Body of pancreas (tissue), 4 donors: ENCODE measurements around the gene NOPCHAP1. TPM values are rescaled to one million over a fixed set of nuclear protein-coding genes. Genes with fewer than 3 reads are reported as not detected.
A peak's percentile ranks its signal among the peaks of the same experiment; 100 is the strongest.

Experiments
- ATAC-seq: fragments of 150-250 bp; one replicate; pipeline ENCODE4 v1.9.1; 2016
- DNase-seq, 4 donors: peaks; one replicate each; pipeline ENCODE4 v3.0.0-alpha.2; 2019
- H3K27ac ChIP-seq, 4 donors: fragments of 200-600 bp; sonication (generic); 1 replicate in 3 of 4; 2 replicates in 1 of 4; pipeline versions ENCODE4 v1.5.1 to v1.6.1; 2016 to 2019; ENCODE audit warnings: mild to moderate bottlenecking in 1 of 4, mixed read lengths in 1 of 4, moderate library complexity in 1 of 4
- H3K27me3 ChIP-seq, 2 donors: fragments of 200-600 bp; sonication (generic); one replicate each; pipeline ENCODE4 v1.6.0; 2016; ENCODE audit warnings: mild to moderate bottlenecking in 1 of 2
- H3K36me3 ChIP-seq, 2 donors: fragments of 200-600 bp; sonication (generic); replicated peaks in 1 of 2; 2 replicates each; pipeline ENCODE4 v1.5.1; 2016; ENCODE audit warnings: low read depth in 2 of 2; ENCODE audit not compliant: insufficient read depth in 1 of 2
- H3K4me1 ChIP-seq: fragments of 200-600 bp; sonication (generic); one replicate; pipeline ENCODE4 v1.6.0; 2016
- H3K4me3 ChIP-seq, 2 donors: fragments of 200-600 bp; sonication (generic); 1 replicate in 1 of 2; 2 replicates in 1 of 2; pipeline ENCODE4 v1.5.1; 2016 to 2019
- H3K9me3 ChIP-seq, 3 donors: fragments of 200-600 bp; sonication (generic); 1 replicate in 2 of 3; 2 replicates in 1 of 3; pipeline ENCODE4 v1.5.1; 2016
- POLR2A ChIP-seq, 3 donors: fragments of 450-650 bp; IDR thresholded peaks; one replicate each; pipeline ENCODE4 v1.6.1; 2016; ENCODE audit warnings: antibody characterized with exemption in 3 of 3, mild to moderate bottlenecking in 2 of 3
- whole genome bisulfite sequencing, 2 donors: methylation state at CpG; one replicate each; pipeline ENCODE4 v1.1.5; 2017; 5-methylcytosine and 5-hydroxymethylcytosine counted together
- intact Hi-C: fragments of 100-400 bp; cut with DNase I; formaldehyde crosslinking; loops from one replicate; pipeline ENCODE4 v1.15.1; 2023
- total RNA-seq, 2 donors: library from RNA; depleted of rRNA; stranded (reverse); fragments of >200 nt; gene quantifications; one replicate each; pipeline ENCODE4 v1.1.0, GENCODE V29; 2016
- TF ChIP-seq, protein P1 (sequence below), 7 experiments: fragments of 450-650 bp in 4 of 7; fragments of 200-600 bp in 3 of 7; sonication (generic) in 3 of 7; IDR thresholded peaks; one replicate each; pipeline ENCODE4 v1.5.1; 2016 to 2019; ENCODE audit warnings: antibody characterized with exemption in 7 of 7

Gene NOPCHAP1
- total RNA-seq, 2 donors from 2014 or later = 5.9 to 6.5 TPM

DNA sequence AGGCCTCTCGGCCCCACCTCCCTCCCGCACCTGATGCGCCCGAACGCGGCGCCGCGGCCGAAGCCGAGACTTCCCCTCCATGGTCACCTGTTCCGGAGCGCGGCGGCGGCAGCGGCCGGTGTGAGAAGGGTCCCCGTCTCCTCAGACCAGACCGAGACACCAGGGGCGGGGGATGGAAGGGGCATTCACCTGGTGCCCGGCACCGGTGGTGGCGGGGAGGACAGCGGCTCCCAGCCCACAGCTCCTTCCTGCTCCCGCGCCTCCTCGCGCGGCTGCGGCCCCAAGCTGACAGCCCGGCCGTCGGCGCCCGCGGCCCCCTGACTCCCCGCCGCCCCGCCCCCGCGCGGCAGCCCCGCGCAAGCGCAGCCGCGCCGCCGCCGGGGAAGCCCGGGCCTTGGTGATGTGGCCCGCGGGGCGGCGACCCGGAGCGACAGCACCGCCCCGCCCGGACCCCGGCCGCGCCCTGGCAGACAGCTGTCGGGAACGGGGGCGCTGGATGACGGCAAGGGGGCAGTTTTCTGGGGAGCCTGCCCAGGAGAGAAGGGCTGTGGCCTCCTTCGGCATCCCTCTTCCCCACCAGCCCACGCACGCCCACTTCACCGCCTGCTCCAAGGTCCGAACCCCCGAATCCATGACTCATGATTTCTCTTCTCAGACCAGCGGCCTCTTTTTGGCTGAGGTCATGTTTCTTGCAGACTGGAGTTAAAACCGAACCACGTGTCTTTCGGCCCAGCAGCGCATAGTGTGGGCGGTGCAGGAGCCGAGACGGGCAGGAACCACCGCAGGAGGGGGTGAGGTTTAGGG lies 27.9 kb upstream of the NOPCHAP1 start, which contains the start of gene SLC41A2:
SLC41A2 (minus strand) TSS at position 290 of the 804 bp plus-strand sequence. CDS start 29,763 bp downstream, outside the sequence.
- Histone ChIP-seq H3K4me1 (peaks cover 41% of the 10 kb centered on the region), H3K27ac (peak within 1 kb of the TSS; percentile 84 to 98 (median 95)), H3K9me3 (no peaks in the 10 kb centered on the region), H3K4me3 (peak within 1 kb of the TSS; percentile 33 to 82), H3K36me3 (no peaks in the 10 kb centered on the region), H3K27me3 (no peaks in the 10 kb centered on the region)
- DNase-seq (peak; percentile 88 to 95 (median 92)), ATAC-seq (peak; percentile 88)
- 0 to 1% methylated on average over 16 to 60 of the region's 83 CpGs for WGBS, 2 donors
- intact Hi-C loops = no loop called here
- TF ChIP-seq, protein P1, sequence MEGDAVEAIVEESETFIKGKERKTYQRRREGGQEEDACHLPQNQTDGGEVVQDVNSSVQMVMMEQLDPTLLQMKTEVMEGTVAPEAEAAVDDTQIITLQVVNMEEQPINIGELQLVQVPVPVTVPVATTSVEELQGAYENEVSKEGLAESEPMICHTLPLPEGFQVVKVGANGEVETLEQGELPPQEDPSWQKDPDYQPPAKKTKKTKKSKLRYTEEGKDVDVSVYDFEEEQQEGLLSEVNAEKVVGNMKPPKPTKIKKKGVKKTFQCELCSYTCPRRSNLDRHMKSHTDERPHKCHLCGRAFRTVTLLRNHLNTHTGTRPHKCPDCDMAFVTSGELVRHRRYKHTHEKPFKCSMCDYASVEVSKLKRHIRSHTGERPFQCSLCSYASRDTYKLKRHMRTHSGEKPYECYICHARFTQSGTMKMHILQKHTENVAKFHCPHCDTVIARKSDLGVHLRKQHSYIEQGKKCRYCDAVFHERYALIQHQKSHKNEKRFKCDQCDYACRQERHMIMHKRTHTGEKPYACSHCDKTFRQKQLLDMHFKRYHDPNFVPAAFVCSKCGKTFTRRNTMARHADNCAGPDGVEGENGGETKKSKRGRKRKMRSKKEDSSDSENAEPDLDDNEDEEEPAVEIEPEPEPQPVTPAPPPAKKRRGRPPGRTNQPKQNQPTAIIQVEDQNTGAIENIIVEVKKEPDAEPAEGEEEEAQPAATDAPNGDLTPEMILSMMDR (IDR thresholded peaks at IDR 0.05) = peak in 5 of 7 experiments; percentile 22 to 72 (median 50)
- peak; percentile 58 to 89 (median 82) for TF ChIP-seq POLR2A (IDR thresholded peaks at IDR 0.05)

DNA sequence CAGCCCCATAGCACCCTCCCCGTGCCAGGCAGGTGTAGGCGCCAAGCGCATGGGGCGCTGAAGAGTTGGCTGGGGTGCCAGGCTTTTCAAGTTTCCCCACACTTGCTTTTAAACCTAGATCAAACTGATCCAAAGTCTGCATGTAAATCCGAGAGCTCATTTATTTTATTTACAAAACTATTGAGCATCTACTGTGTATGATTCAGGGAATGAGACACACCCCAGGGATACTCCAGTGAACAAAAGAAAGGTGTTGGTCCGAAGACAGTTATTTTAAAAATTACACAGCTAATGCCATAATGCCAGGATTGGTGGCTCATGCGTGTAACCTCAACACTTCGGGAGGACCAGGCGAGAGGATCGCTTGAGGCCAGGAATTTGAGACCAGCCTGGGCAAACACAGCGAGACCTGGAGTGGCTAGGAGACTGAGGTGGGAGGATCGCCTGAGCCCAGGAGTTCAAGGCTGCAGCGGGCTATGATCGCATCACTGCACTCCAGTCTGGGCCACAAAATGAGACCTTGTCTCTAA lies 27.2 kb upstream of the NOPCHAP1 start:
- H3K27me3 ChIP-seq = no peaks in the 10 kb centered on the region
- no peaks in the 10 kb centered on the region for H3K9me3 ChIP-seq
- 12 to 17% methylated on average over 12 to 14 of the region's 14 CpGs for WGBS, 2 donors
- intact Hi-C loops = no loop called here
- TF ChIP-seq, protein P1 (IDR thresholded peaks at IDR 0.05) = peak in 3 of 7 experiments; percentile 25 to 48 (median 41)
- TF ChIP-seq POLR2A (IDR thresholded peaks at IDR 0.05) = no peak
- peak overlapping the region; percentile 84 to 98 (median 95) for H3K27ac ChIP-seq
- peak overlapping the region in 1 of 2 donors; percentile 53 for H3K4me3 ChIP-seq
- DNase-seq (peak; percentile 26 to 40 (median 32)), ATAC-seq (no peak)
- peaks cover 34% of the 10 kb centered on the region for H3K4me1 ChIP-seq
- H3K36me3 ChIP-seq = no peaks in the 10 kb centered on the region

DNA sequence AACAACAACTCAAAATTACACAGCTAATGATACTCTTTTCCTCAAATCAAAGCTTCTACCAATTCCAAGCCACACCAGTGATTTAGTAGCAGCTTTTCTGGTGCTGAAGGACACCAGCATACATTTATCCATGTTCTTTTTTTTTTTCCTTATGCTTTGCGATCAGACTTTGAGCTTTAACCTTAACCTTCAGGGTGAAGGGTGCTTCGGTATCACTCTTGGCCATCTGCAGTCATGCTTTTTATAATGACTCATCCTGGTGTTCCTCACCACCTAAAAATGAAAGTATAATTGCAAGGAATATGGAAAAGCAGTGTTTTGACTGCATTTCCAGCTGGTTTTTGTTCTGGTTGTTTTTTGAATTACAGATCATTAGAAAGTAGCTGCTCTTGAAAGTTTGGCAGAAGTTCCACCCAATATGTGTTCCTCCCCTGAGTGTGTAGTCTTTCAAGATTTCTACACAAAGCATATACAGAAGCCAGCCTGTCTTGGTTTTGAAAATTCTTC lies 26.7 kb upstream of the NOPCHAP1 start:
- WGBS, 2 donors = 19 to 43% methylated on average over 2 of the region's 2 CpGs
- TF ChIP-seq, protein P1 (IDR thresholded peaks at IDR 0.05) = no peak
- no peak for TF ChIP-seq POLR2A (IDR thresholded peaks at IDR 0.05)
- H3K36me3 ChIP-seq = no peaks in the 10 kb centered on the region
- H3K9me3 ChIP-seq = no peaks in the 10 kb centered on the region
- intact Hi-C loops = no loop called here
- ATAC-seq (no peak), DNase-seq (no peak)
- peak overlapping the region; percentile 84 to 98 (median 95) for H3K27ac ChIP-seq
- H3K4me1 ChIP-seq = peaks cover 29% of the 10 kb centered on the region
- no peak overlapping the region for H3K4me3 ChIP-seq
- no peaks in the 10 kb centered on the region for H3K27me3 ChIP-seq

DNA sequence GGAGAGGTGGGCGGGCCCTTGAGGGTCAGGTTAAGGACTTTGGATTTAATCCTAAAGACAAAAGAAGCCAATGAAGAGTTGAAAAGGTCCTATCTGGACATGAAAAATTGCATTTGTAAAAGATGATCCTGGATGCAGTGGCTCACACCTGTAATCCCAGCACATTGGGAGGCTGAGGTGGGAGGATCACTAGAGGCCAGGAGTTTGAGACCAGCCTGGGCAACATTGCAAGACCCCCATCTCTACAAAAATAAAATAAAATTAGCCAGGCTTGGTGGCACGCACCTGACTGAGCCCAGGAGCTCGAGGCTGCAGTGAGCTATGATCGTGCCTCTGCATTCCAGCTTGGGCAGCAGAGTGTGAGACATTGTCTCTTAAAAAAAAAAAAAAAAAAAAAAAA lies 25.7 kb upstream of the NOPCHAP1 start:
- intact Hi-C loops = no loop called here

More for the DNA sequence above, 25.7 kb upstream of the NOPCHAP1 start:
- no peak for TF ChIP-seq POLR2A (IDR thresholded peaks at IDR 0.05)
- TF ChIP-seq, protein P1 (IDR thresholded peaks at IDR 0.05) = no peak
- Histone ChIP-seq H3K4me3 (no peak overlapping the region), H3K27me3 (no peaks in the 10 kb centered on the region), H3K9me3 (no peaks in the 10 kb centered on the region), H3K4me1 (peaks cover 24% of the 10 kb centered on the region), H3K36me3 (no peaks in the 10 kb centered on the region), H3K27ac (no peak overlapping the region)
- no peak for ATAC-seq
- WGBS, 2 donors = 90 to 94% methylated on average over 4 of the region's 4 CpGs
- DNase-seq = no peak
